C4-2B (cell line): ENCODE data around the gene CPEB4.

ENCODE experiments used
- CTCF ChIP-seq: fragments of 450-650 bp; conservative IDR thresholded peaks from 2 replicates; pipeline ENCODE4 v1.5.1; 2017; ENCODE audit warnings: mild to moderate bottlenecking
- ZFX ChIP-seq: fragments of 450-650 bp; IDR thresholded peaks from 2 replicates; pipeline ENCODE4 v1.6.1; 2017

- TF ChIP-seq CTCF (no peak), ZFX (no peak)
Measured at GRCh38 chr5:173901705-173902104, 13.6 kb downstream of the CPEB4 start.
